Measurements from ENCODE around the gene ZNF385B. TPM values are rescaled to one million over a fixed set of nuclear protein-coding genes. Genes with fewer than 3 reads are reported as not detected.

Gene ZNF385B
- total RNA-seq, 1 donor = 1.1 TPM

DNA sequence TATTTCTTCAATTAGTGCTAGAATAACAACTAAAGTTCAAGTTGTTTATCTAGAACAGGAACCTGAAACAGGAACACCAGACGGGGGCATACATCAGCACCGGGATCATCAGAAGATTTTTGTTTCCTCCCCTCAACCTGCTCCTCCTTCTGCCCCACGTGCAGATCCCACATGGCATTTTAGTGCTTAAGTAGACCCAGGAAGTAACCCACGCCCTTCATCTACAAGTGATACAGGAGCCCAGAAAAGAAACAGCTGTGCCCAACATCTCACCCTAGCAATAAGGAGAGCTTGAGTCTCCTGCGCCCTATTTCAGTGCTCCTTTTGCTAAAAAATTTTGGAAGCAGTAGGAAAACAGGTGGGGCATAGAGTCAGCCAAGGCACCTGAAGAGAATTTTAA is 5.2 kb downstream of the ZNF385B start:
- no peak for DNase-seq (ENCODE audit: insufficient read length, low spot score, missing footprints)
- H3K4me2 ChIP-seq (ENCODE audit: insufficient read depth, low read length) = no peak overlapping the region
- H3K27me3 ChIP-seq (ENCODE audit: insufficient read depth, low read length) = peaks cover 63% of the 10 kb centered on the region
- H3K36me3 ChIP-seq (ENCODE audit: insufficient read depth, low read length) = no peaks in the 10 kb centered on the region
- H3K9me3 ChIP-seq (ENCODE audit: low read depth, low read length) = no peaks in the 10 kb centered on the region
- TF ChIP-seq, protein P1, sequence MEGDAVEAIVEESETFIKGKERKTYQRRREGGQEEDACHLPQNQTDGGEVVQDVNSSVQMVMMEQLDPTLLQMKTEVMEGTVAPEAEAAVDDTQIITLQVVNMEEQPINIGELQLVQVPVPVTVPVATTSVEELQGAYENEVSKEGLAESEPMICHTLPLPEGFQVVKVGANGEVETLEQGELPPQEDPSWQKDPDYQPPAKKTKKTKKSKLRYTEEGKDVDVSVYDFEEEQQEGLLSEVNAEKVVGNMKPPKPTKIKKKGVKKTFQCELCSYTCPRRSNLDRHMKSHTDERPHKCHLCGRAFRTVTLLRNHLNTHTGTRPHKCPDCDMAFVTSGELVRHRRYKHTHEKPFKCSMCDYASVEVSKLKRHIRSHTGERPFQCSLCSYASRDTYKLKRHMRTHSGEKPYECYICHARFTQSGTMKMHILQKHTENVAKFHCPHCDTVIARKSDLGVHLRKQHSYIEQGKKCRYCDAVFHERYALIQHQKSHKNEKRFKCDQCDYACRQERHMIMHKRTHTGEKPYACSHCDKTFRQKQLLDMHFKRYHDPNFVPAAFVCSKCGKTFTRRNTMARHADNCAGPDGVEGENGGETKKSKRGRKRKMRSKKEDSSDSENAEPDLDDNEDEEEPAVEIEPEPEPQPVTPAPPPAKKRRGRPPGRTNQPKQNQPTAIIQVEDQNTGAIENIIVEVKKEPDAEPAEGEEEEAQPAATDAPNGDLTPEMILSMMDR (IDR thresholded peaks at IDR 0.05; ENCODE audit: extremely low read depth, low read depth, low read length) = no peak
- H3K4me3 ChIP-seq (ENCODE audit: insufficient read depth, low read length) = no peak overlapping the region
- peaks cover 6% of the 10 kb centered on the region for H3K4me1 ChIP-seq (ENCODE audit: insufficient read depth, low read length)
- H3K27ac ChIP-seq (ENCODE audit: low read depth, low read length) = no peak overlapping the region
- no peaks in the 10 kb centered on the region for H4K20me1 ChIP-seq (ENCODE audit: insufficient read depth, low read length)
- no peak overlapping the region for H2AFZ ChIP-seq (ENCODE audit: low read length)
- H3K79me2 ChIP-seq (ENCODE audit: insufficient read depth, low read length) = no peaks in the 10 kb centered on the region

DNA sequence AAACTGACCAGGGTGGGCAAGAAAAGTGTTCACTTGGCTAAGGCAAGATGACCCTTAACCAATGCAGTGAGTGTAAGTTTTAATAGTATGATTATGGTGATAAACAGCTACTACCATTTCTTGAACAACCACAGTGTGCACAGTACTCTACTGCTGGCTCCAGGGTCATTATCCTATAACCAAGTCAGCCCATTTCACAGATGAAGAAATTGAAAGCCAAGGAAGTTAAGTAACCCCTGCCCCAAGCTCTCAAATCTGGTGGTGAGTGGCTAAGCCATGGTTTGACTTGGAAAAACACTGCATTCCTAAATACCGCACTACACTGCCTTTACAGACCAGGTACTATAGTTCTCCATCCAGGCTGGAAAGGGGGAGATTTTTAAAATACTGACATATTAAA is 5.7 kb downstream of the ZNF385B start:
- Histone ChIP-seq H3K27ac (ENCODE audit: low read depth, low read length) (no peak overlapping the region), H3K4me1 (ENCODE audit: insufficient read depth, low read length) (peaks cover 6% of the 10 kb centered on the region), H4K20me1 (ENCODE audit: insufficient read depth, low read length) (no peaks in the 10 kb centered on the region), H3K4me2 (ENCODE audit: insufficient read depth, low read length) (no peak overlapping the region), H3K27me3 (ENCODE audit: insufficient read depth, low read length) (peaks cover 60% of the 10 kb centered on the region), H3K79me2 (ENCODE audit: insufficient read depth, low read length) (no peaks in the 10 kb centered on the region), H3K36me3 (ENCODE audit: insufficient read depth, low read length) (no peaks in the 10 kb centered on the region), H2AFZ (ENCODE audit: low read length) (no peak overlapping the region), H3K9me3 (ENCODE audit: low read depth, low read length) (no peaks in the 10 kb centered on the region), H3K4me3 (ENCODE audit: insufficient read depth, low read length) (no peak overlapping the region)
- no peak for DNase-seq (ENCODE audit: insufficient read length, low spot score, missing footprints)
- TF ChIP-seq, protein P1 (IDR thresholded peaks at IDR 0.05; ENCODE audit: extremely low read depth, low read depth, low read length) = no peak

DNA sequence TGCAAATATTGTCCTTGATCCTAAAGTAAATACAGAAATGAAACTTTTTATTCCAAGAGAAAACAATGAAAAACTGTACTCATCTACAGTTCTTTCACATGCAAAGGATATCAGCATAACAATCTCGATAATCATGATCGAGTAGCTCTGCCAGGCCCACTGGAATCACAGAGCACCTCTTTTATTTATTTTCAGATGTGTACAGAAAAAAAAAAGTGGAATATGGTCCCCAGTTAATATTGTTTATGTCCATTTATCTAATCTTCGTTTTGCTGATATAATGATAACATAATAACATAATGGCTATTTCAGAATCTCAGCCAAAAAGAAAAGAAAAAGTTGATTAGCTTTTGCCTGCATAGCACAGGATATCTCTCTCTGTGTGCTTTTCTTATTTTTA is 6.5 kb downstream of the ZNF385B start:
- Histone ChIP-seq H3K27me3 (ENCODE audit: insufficient read depth, low read length) (peaks cover 53% of the 10 kb centered on the region), H3K4me3 (ENCODE audit: insufficient read depth, low read length) (no peak overlapping the region), H3K9me3 (ENCODE audit: low read depth, low read length) (no peaks in the 10 kb centered on the region), H3K4me2 (ENCODE audit: insufficient read depth, low read length) (no peak overlapping the region), H3K36me3 (ENCODE audit: insufficient read depth, low read length) (no peaks in the 10 kb centered on the region), H3K4me1 (ENCODE audit: insufficient read depth, low read length) (no peaks in the 10 kb centered on the region), H2AFZ (ENCODE audit: low read length) (no peak overlapping the region), H3K79me2 (ENCODE audit: insufficient read depth, low read length) (no peaks in the 10 kb centered on the region), H3K27ac (ENCODE audit: low read depth, low read length) (no peak overlapping the region), H4K20me1 (ENCODE audit: insufficient read depth, low read length) (no peaks in the 10 kb centered on the region)
- no peak for DNase-seq (ENCODE audit: insufficient read length, low spot score, missing footprints)
- TF ChIP-seq, protein P1 (IDR thresholded peaks at IDR 0.05; ENCODE audit: extremely low read depth, low read depth, low read length) = no peak

DNA sequence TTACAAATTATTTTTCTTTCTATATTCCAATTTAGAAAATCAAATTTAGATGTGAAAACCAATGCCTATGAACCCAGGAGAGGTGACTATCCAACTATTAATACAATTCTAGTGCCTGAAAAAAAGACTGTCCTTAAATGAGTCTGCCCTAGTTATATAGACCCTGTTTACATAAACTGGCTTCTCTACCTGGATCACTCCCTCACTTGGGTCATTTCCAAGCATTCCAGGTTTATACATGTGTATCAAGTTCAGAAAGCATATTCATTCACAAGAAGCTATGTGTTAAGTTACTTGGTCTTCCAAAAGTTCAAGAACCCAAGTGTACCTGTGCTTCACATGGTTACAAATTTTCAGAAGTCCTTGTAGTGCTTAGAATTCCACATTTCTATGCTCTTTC is 8.3 kb downstream of the ZNF385B start:
- TF ChIP-seq, protein P1 (IDR thresholded peaks at IDR 0.05; ENCODE audit: extremely low read depth, low read depth, low read length) = no peak
- no peaks in the 10 kb centered on the region for H3K9me3 ChIP-seq (ENCODE audit: low read depth, low read length)
- H3K27me3 ChIP-seq (ENCODE audit: insufficient read depth, low read length) = peaks cover 39% of the 10 kb centered on the region
- no peak for DNase-seq (ENCODE audit: insufficient read length, low spot score, missing footprints)
- no peak overlapping the region for H3K4me3 ChIP-seq (ENCODE audit: insufficient read depth, low read length)
- no peak overlapping the region for H3K4me2 ChIP-seq (ENCODE audit: insufficient read depth, low read length)
- no peaks in the 10 kb centered on the region for H4K20me1 ChIP-seq (ENCODE audit: insufficient read depth, low read length)
- H3K27ac ChIP-seq (ENCODE audit: low read depth, low read length) = no peak overlapping the region
- H3K79me2 ChIP-seq (ENCODE audit: insufficient read depth, low read length) = no peaks in the 10 kb centered on the region
- H2AFZ ChIP-seq (ENCODE audit: low read length) = no peak overlapping the region
- H3K36me3 ChIP-seq (ENCODE audit: insufficient read depth, low read length) = no peaks in the 10 kb centered on the region
- H3K4me1 ChIP-seq (ENCODE audit: insufficient read depth, low read length) = no peaks in the 10 kb centered on the region

All from osteoblast (primary cell).